Peyer's patch (tissue), 4 donors: ENCODE data around the gene NEB. TPM values are rescaled to one million over a fixed set of nuclear protein-coding genes. Genes with fewer than 3 reads are reported as not detected.

Experiments used
- DNase-seq, 3 donors: peaks; one replicate each; pipeline ENCODE4 v3.0.0-alpha.2; 2017 to 2019
- H3K27ac ChIP-seq, 4 donors: fragments of 200-600 bp; sonication (generic); one replicate each; pipeline ENCODE4 v1.5.1; 2016 to 2019
- H3K27me3 ChIP-seq, 2 donors: fragments of 200-600 bp; sonication (generic); one replicate each; pipeline ENCODE4 v1.5.1; 2019
- H3K36me3 ChIP-seq, 3 donors: fragments of 200-600 bp; sonication (generic); one replicate each; pipeline ENCODE4 v1.5.1; 2016 to 2019
- H3K4me1 ChIP-seq, 4 donors: fragments of 200-600 bp; sonication (generic); one replicate each; pipeline ENCODE4 v1.5.1; 2016 to 2019
- H3K4me3 ChIP-seq, 4 donors: fragments of 200-600 bp; sonication (generic); 1 replicate in 3 of 4; 2 replicates in 1 of 4; pipeline ENCODE4 v1.5.1; 2016 to 2019; ENCODE audit warnings: mild to moderate bottlenecking in 1 of 4
- H3K9me3 ChIP-seq, 4 donors: fragments of 200-600 bp; sonication (generic); one replicate each; pipeline ENCODE4 v1.5.1; 2016 to 2019; ENCODE audit warnings: mild to moderate bottlenecking in 1 of 4
- POLR2A ChIP-seq, 2 donors: fragments of 450-650 bp; IDR thresholded peaks; one replicate each; pipeline ENCODE4 v1.5.1; 2017; ENCODE audit warnings: antibody characterized with exemption in 2 of 2, mild to moderate bottlenecking in 2 of 2, moderate library complexity in 2 of 2
- total RNA-seq, 4 donors: library from RNA; depleted of rRNA; stranded (reverse); fragments of >200 nt; gene quantifications; one replicate each; pipeline ENCODE4 v1.1.0, GENCODE V29; 2016
- TF ChIP-seq, protein P1 (sequence below), 6 experiments: fragments of 450-650 bp in 4 of 6; fragments of 200-600 bp in 2 of 6; sonication (generic) in 1 of 6; IDR thresholded peaks; one replicate each; pipeline ENCODE4 v1.5.1; 2017 to 2019; ENCODE audit warnings: antibody characterized with exemption in 6 of 6, mild to moderate bottlenecking in 3 of 6, moderate library complexity in 1 of 6

The NEB gene
- total RNA-seq, 4 donors from 2014 or later = 2.7 to 5.1 (median 4.2) TPM

DNA sequence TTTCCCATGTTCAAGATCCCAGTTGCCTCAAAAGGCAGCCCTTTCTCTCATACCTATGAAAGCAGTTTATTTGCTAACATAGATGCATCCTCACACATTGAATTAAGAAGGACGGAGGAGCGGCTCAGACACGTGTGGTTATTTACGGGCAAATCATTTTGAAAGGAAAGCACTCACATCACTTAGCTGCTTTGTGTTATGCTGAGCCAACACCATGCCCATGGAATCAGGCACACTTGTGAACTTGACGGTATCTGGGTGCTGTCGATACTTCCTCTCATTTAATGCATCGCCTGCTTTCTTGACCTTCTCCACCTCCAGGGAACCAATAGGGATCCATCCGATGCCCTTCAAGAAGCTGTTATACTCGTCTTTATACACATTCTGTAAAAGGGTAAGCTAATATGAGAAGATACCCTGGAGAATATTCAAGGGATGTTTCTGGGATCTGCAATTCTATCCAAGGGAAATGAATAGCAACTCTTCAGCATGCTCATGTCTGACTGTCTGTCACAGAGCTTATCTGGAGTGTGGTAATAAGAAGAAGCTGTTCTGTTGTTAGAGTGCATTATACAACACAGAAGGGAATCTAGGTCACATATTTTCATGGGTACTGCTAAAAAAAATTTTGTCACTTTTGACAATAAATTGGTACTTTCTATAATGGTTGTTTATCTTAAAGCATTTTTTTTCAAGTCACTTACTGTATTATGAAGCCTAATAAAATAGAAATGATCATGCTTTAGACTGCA, 63.3 kb downstream of the NEB start:
- no peak overlapping the region for H3K27ac ChIP-seq
- no peak overlapping the region for H3K4me3 ChIP-seq
- no peaks in the 10 kb centered on the region for H3K4me1 ChIP-seq
- TF ChIP-seq, protein P1, sequence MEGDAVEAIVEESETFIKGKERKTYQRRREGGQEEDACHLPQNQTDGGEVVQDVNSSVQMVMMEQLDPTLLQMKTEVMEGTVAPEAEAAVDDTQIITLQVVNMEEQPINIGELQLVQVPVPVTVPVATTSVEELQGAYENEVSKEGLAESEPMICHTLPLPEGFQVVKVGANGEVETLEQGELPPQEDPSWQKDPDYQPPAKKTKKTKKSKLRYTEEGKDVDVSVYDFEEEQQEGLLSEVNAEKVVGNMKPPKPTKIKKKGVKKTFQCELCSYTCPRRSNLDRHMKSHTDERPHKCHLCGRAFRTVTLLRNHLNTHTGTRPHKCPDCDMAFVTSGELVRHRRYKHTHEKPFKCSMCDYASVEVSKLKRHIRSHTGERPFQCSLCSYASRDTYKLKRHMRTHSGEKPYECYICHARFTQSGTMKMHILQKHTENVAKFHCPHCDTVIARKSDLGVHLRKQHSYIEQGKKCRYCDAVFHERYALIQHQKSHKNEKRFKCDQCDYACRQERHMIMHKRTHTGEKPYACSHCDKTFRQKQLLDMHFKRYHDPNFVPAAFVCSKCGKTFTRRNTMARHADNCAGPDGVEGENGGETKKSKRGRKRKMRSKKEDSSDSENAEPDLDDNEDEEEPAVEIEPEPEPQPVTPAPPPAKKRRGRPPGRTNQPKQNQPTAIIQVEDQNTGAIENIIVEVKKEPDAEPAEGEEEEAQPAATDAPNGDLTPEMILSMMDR (IDR thresholded peaks at IDR 0.05) = no peak
- TF ChIP-seq POLR2A (IDR thresholded peaks at IDR 0.05) = no peak
- no peaks in the 10 kb centered on the region for H3K27me3 ChIP-seq
- H3K36me3 ChIP-seq = no peaks in the 10 kb centered on the region
- H3K9me3 ChIP-seq = no peaks in the 10 kb centered on the region
- DNase-seq = no peak

DNA sequence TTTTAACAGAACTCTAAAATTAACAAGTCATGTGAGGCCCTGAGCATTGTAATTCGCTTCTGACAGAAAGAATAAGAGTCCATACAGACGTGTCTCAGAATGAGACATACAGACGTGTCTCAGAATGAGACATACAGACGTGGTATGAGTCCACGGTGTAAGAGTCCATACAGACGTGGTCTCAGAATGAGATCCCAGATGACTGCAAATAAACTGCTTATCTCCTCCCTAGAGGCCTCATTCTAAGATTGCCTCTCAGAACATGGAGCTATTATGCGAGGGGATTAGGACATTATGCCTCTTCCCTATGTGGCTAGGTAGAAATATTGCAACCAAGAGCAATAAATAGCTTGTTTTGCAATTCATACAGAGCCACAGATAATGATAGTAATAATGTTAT, 63.9 kb downstream of the NEB start:
- TF ChIP-seq, protein P1 (IDR thresholded peaks at IDR 0.05) = no peak
- TF ChIP-seq POLR2A (IDR thresholded peaks at IDR 0.05) = no peak
- Histone ChIP-seq H3K36me3 (no peaks in the 10 kb centered on the region), H3K9me3 (no peaks in the 10 kb centered on the region), H3K27ac (no peak overlapping the region), H3K4me3 (no peak overlapping the region), H3K4me1 (no peaks in the 10 kb centered on the region), H3K27me3 (no peaks in the 10 kb centered on the region)
- no peak for DNase-seq

DNA sequence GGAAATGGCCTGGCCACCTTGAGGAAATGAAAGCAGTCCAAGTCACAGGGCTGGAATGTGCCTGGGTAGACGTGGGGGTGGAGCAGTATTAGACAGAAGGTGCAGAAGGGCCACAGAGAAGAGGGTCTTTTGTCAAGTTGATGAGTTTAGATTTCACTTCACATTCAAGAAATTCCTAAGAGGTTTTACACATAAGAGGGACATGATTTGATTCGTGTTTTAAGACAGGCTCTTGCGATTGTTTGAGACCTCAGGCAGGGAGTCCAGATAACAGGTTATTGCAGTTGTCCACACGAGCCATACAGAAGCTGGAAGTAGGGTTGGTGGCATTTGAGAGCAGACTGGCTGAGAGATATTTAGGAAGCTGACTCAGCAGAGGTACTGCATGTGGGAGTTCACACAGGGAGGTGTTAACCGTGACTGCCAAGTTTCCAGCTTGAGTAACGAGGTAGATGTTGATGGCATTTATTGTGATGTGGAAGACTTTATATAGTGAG, 64.6 kb downstream of the NEB start:
- Histone ChIP-seq H3K36me3 (no peaks in the 10 kb centered on the region), H3K4me3 (no peak overlapping the region), H3K27ac (no peak overlapping the region), H3K4me1 (no peaks in the 10 kb centered on the region), H3K9me3 (no peaks in the 10 kb centered on the region), H3K27me3 (no peaks in the 10 kb centered on the region)
- no peak for TF ChIP-seq POLR2A (IDR thresholded peaks at IDR 0.05)
- TF ChIP-seq, protein P1 (IDR thresholded peaks at IDR 0.05) = no peak
- DNase-seq = no peak

DNA sequence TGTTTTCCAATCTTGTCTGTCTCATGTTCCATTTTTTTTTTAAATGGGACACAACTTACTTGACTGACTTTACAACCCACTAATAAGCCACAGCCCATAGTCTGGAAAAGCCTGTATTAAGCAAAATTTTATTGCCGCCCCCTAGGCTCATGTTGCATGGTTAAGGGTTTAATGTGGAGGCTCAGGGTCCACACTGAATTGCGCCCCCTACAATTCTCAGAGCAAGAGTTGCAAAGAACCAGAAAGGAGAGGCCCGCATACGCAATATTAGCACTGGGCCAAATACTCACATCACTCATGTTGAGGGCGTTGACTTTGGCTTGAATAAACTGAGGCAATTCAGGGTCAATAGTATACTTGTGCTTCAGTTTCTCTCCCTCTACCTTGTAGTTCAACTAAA, 65.5 kb downstream of the NEB start:
- no peak overlapping the region for H3K4me3 ChIP-seq
- no peak for DNase-seq
- H3K9me3 ChIP-seq = no peaks in the 10 kb centered on the region
- no peak overlapping the region for H3K27ac ChIP-seq
- no peaks in the 10 kb centered on the region for H3K27me3 ChIP-seq
- H3K4me1 ChIP-seq = no peaks in the 10 kb centered on the region
- no peaks in the 10 kb centered on the region for H3K36me3 ChIP-seq
- TF ChIP-seq, protein P1 (IDR thresholded peaks at IDR 0.05) = no peak
- TF ChIP-seq POLR2A (IDR thresholded peaks at IDR 0.05) = no peak

DNA sequence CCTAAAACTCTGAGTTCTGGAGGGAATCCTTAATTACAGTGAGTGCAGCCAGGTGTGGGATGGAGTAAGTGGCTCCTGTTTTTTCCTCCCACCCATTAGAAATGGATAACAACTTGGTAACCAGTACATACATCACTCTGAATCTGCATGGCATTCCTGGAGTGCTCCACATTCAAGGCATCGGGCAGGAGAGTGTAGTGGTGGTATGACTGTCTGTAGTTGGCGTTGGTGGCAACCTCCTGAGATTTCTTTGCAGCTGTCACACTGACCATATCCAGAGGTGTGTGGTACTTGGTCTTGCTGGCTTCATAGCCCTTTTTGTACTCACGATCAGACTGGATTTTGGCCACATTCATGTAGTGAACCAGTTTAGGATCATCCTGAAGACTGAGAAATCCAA, 68.3 kb downstream of the NEB start:
- no peak for DNase-seq
- Histone ChIP-seq H3K27me3 (no peaks in the 10 kb centered on the region), H3K4me1 (no peaks in the 10 kb centered on the region), H3K9me3 (no peaks in the 10 kb centered on the region), H3K27ac (no peak overlapping the region), H3K36me3 (no peaks in the 10 kb centered on the region), H3K4me3 (no peak overlapping the region)
- TF ChIP-seq POLR2A (IDR thresholded peaks at IDR 0.05) = no peak
- TF ChIP-seq, protein P1 (IDR thresholded peaks at IDR 0.05) = no peak
